Transverse colon (tissue), 4 donors: ENCODE data around the gene ZNF629. TPM values are rescaled to one million over a fixed set of nuclear protein-coding genes. Genes with fewer than 3 reads are reported as not detected.

ENCODE experiments used
- DNase-seq: peaks from one replicate; pipeline ENCODE4 v3.0.0-alpha.2; 2019
- H3K27ac ChIP-seq, 4 donors: fragments of 200-600 bp; sonication (generic); 2 replicates each; pipeline ENCODE4 v1.5.1; 2016 to 2018; ENCODE audit warnings: inconsistent platforms in 4 of 4
- H3K27me3 ChIP-seq: fragments of 200-600 bp; sonication (generic); 2 replicates; pipeline ENCODE4 v1.5.1; 2017; ENCODE audit warnings: inconsistent platforms
- H3K36me3 ChIP-seq, 4 donors: fragments of 200-600 bp; sonication (generic); 2 replicates each; pipeline ENCODE4 v1.5.1; 2017 to 2019; ENCODE audit warnings: inconsistent platforms in 4 of 4
- H3K4me1 ChIP-seq, 4 donors: fragments of 200-600 bp; sonication (generic); 2 replicates each; pipeline ENCODE4 v1.5.1; 2017 to 2020; ENCODE audit warnings: inconsistent platforms in 4 of 4
- H3K4me3 ChIP-seq, 4 donors: fragments of 200-600 bp; sonication (generic); 1 replicate in 1 of 4; 2 replicates in 3 of 4; pipeline versions ENCODE4 v1.5.1 to v1.6.1; 2017 to 2019; ENCODE audit warnings: inconsistent platforms in 4 of 4
- H3K9me3 ChIP-seq, 2 donors: fragments of 200-600 bp; sonication (generic); 2 replicates each; pipeline ENCODE4 v1.5.1; 2017 to 2019; ENCODE audit warnings: inconsistent platforms in 2 of 2
- EP300 ChIP-seq: sonication (generic); formaldehyde crosslinking; IDR thresholded peaks from one replicate; pipeline ENCODE4 v1.6.1; 2017; ENCODE audit warnings: antibody characterized with exemption, low read depth
- POLR2A ChIP-seq: fragments of 450-650 bp; IDR thresholded peaks from one replicate; pipeline ENCODE4 v1.6.1; 2016; ENCODE audit warnings: antibody characterized with exemption, mild to moderate bottlenecking, moderate library complexity
- POLR2AphosphoS5 ChIP-seq, 3 donors: sonication (generic); formaldehyde crosslinking; IDR thresholded peaks; one replicate each; pipeline ENCODE4 v1.6.1; 2016; ENCODE audit warnings: antibody characterized with exemption in 3 of 3
- WGBS, 2 donors: methylation state at CpG; one replicate each; pipeline ENCODE4 v1.1.5; 2018; ENCODE audit warnings: low coverage in 1 of 2; 5-methylcytosine and 5-hydroxymethylcytosine counted together
- in situ Hi-C, 4 donors: fragments of 200-750 bp; cut with MboI; loops; one replicate each; pipeline versions ENCODE4 v1.15.0 to v1.15.1; 2017; ENCODE audit warnings: low sequenced_read_pairs in 3 of 4, low pct_ligation_motif_present in 1 of 4, low pct_unique_long_range_greater_than_20kb in 1 of 4
- intact Hi-C: fragments of 100-400 bp; cut with DNase I; formaldehyde crosslinking; loops from one replicate; pipeline ENCODE4 v1.15.1; 2023; ENCODE audit warnings: low total_unique reads
- total RNA-seq, 4 donors: library from RNA; depleted of rRNA; stranded (reverse); fragments of >200 nt; gene quantifications; one replicate each; pipeline ENCODE4 v1.1.0, GENCODE V29; 2016
- TF ChIP-seq, protein P1 (sequence below), 5 experiments: fragments of 200-600 bp in 3 of 5; fragments of 450-650 bp in 2 of 5; sonication (generic) in 3 of 5; IDR thresholded peaks; 1 replicate in 2 of 5; 2 replicates in 3 of 5; pipeline ENCODE4 v1.5.1; 2016 to 2017; ENCODE audit warnings: antibody characterized with exemption in 5 of 5, inconsistent platforms in 3 of 5, mild to moderate bottlenecking in 2 of 5, moderate library complexity in 1 of 5

Gene ZNF629
- total RNA-seq, 4 donors from 2014 or later, result 13.5 to 29.9 (median 16.4) TPM

GRCh38 chr16:30747331-30747730 is 39.7 kb downstream of the ZNF629 start:
- 32% methylated on average over 3 of the region's 3 CpGs; no CpG with 5 or more reads in 1 of the 2 donors for WGBS, 2 donors
- peaks cover 0 to 7% (median 2%) of the 10 kb centered on the region in 4 donors for H3K36me3 ChIP-seq
- H3K27me3 ChIP-seq, result no peaks in the 10 kb centered on the region
- no peak for DNase-seq
- TF ChIP-seq, protein P1, sequence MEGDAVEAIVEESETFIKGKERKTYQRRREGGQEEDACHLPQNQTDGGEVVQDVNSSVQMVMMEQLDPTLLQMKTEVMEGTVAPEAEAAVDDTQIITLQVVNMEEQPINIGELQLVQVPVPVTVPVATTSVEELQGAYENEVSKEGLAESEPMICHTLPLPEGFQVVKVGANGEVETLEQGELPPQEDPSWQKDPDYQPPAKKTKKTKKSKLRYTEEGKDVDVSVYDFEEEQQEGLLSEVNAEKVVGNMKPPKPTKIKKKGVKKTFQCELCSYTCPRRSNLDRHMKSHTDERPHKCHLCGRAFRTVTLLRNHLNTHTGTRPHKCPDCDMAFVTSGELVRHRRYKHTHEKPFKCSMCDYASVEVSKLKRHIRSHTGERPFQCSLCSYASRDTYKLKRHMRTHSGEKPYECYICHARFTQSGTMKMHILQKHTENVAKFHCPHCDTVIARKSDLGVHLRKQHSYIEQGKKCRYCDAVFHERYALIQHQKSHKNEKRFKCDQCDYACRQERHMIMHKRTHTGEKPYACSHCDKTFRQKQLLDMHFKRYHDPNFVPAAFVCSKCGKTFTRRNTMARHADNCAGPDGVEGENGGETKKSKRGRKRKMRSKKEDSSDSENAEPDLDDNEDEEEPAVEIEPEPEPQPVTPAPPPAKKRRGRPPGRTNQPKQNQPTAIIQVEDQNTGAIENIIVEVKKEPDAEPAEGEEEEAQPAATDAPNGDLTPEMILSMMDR (IDR thresholded peaks at IDR 0.05), result no peak
- TF ChIP-seq POLR2AphosphoS5 (IDR thresholded peaks at IDR 0.05) (peak in 2 of 3 donors; percentile 29 to 41), EP300 (no peak), POLR2A (no peak)
- intact Hi-C loops (no loop called here), in situ Hi-C loops (no loop called here)
- no peaks in the 10 kb centered on the region for H3K9me3 ChIP-seq
- peak overlapping the region in 3 of 4 donors; percentile 42 to 100 (median 72) for H3K4me3 ChIP-seq
- H3K27ac ChIP-seq, result peak overlapping the region; percentile 85 to 95 (median 91)
- peaks cover 0 to 47% (median 29%) of the 10 kb centered on the region in 4 donors for H3K4me1 ChIP-seq

DNA sequence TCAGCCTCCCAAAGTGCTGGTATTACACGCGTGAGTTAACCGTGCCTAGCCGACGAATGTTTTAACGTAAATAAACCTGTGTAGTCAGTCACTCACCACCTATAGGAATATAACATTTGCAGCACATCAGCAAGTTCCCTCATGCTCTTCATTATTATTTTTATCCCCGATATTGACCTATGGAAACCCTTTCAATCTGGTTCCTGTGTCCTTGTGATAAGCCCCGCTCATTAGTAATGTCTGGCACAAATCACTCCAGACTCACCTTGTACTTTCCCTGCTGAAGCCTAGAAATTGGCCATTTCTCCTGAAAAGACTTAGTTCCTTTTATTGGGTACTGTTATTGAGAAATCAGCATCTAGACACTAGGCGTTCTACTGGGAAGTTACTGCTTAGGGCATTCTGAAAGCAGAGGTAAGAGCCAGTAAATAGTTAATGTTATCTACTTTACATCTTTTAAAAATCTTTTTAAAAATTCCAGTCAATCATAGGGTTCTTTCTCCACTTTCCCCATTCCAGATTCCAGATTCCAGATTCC is 40.3 kb downstream of the ZNF629 start:
- Histone ChIP-seq H3K4me3 (no peak overlapping the region), H3K36me3 (peaks cover 0 to 7% (median 2%) of the 10 kb centered on the region in 4 donors), H3K27me3 (no peaks in the 10 kb centered on the region), H3K4me1 (peaks cover 3 to 53% (median 33%) of the 10 kb centered on the region in 4 donors), H3K27ac (peak overlapping the region; percentile 85 to 95 (median 91)), H3K9me3 (no peaks in the 10 kb centered on the region)
- 79 to 90% methylated on average over 3 to 9 of the region's 9 CpGs for WGBS, 2 donors
- intact Hi-C loops, result no loop called here
- no peak for DNase-seq
- in situ Hi-C loops, result no loop called here
- TF ChIP-seq, protein P1 (IDR thresholded peaks at IDR 0.05), result no peak
- TF ChIP-seq POLR2AphosphoS5 (IDR thresholded peaks at IDR 0.05) (no peak), POLR2A (no peak), EP300 (no peak)

GRCh38 chr16:30745082-30745481 is 41.9 kb downstream of the ZNF629 start:
- DNase-seq, result no peak
- TF ChIP-seq, protein P1 (IDR thresholded peaks at IDR 0.05), result no peak
- TF ChIP-seq EP300 (peak; percentile 67), POLR2AphosphoS5 (IDR thresholded peaks at IDR 0.05) (peak in 2 of 3 donors; percentile 46 to 52), POLR2A (peak; percentile 25)
- Histone ChIP-seq H3K4me1 (peaks cover 8 to 69% (median 48%) of the 10 kb centered on the region in 4 donors), H3K4me3 (no peak overlapping the region), H3K36me3 (no peaks in the 10 kb centered on the region), H3K27ac (peak overlapping the region; percentile 67 to 92 (median 80)), H3K27me3 (no peaks in the 10 kb centered on the region), H3K9me3 (no peaks in the 10 kb centered on the region)
- intact Hi-C loops, result no loop called here
- WGBS, 2 donors, result 43 to 51% methylated on average over 2 of the region's 2 CpGs
- in situ Hi-C loops, result no loop called here

- H3K9me3 ChIP-seq, result no peaks in the 10 kb centered on the region
- H3K27ac ChIP-seq, result peak overlapping the region; percentile 67 to 92 (median 80)
- peaks cover 0 to 4% (median 1%) of the 10 kb centered on the region in 4 donors for H3K36me3 ChIP-seq
- in situ Hi-C loops (no loop called here), intact Hi-C loops (no loop called here)
- H3K4me1 ChIP-seq, result peaks cover 8 to 72% (median 48%) of the 10 kb centered on the region in 4 donors
- TF ChIP-seq EP300 (no peak), POLR2A (no peak), POLR2AphosphoS5 (IDR thresholded peaks at IDR 0.05) (no peak)
- TF ChIP-seq, protein P1 (IDR thresholded peaks at IDR 0.05), result no peak
- no peak for DNase-seq
- H3K27me3 ChIP-seq, result no peaks in the 10 kb centered on the region
- WGBS, 2 donors, result 79 to 88% methylated on average over 1 to 2 of the region's 2 CpGs
- no peak overlapping the region for H3K4me3 ChIP-seq
These were observed 42.8 kb downstream of the ZNF629 start for GRCh38 chr16:30744183-30744582.
